ENCODE measurements around the gene FGFR2. TPM values are rescaled to one million over a fixed set of nuclear protein-coding genes. Genes with fewer than 3 reads are reported as not detected.

FGFR2 gene
- total and polyA plus RNA-seq, 9 donors = 0.42 to 18.2 (median 1.9) TPM

DNA sequence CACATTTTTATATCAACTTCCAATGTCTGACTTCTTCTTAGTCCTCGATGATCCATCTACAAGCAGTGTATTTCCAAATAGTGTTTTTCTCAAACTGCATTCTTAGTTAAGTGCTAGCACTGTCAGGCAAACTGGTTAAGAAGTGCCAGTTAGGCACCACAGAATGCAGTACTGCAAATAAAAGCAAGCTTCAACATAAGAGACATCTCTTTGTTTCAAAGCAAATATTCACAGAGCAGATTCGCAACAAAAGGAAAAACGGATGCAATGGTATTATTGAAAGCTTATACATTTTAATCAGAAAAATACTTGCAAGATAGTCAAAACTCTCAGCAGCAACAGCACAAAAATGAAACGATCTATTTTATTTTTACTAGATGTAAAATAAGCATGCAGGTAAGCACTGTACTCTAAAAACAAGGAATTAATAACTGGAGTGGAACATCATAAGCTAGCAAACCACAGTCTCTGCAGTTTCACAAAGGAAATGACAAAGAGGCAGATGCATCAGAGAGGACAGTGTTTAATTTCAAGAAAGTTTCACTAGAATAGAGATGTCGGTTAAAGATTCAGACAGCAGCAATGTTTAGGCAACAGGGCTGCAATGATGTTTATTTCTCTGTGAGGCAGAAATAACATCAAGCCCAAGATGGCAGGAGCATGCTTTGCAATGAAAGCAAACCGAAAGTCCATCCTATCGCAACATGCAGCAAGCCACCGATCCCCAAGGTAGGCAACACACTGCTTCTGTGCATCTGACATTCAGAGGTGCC lies 82.0 kb downstream of the FGFR2 start:
- H3K4me1 ChIP-seq (ENCODE audit: control insufficient read depth, insufficient read depth, low read length) = no peaks in the 10 kb centered on the region
- H3K36me3 ChIP-seq (ENCODE audit: control insufficient read depth, insufficient read depth, low read length) = no peaks in the 10 kb centered on the region
- WGBS (ENCODE audit: insufficient coverage) = 67% methylated on average over 1 of the region's 8 CpGs
- no peak overlapping the region for H3K4me3 ChIP-seq (ENCODE audit: low read length)
- H3K9me3 ChIP-seq (replicated peaks; ENCODE audit: control insufficient read depth, low read depth, low read length) = no peaks in the 10 kb centered on the region
- DNase-seq = no peak
- H3K27me3 ChIP-seq (ENCODE audit: control insufficient read depth, insufficient read depth, low read length) = peaks cover 13% of the 10 kb centered on the region
- H3K27ac ChIP-seq (ENCODE audit: low read length) = no peak overlapping the region

DNA sequence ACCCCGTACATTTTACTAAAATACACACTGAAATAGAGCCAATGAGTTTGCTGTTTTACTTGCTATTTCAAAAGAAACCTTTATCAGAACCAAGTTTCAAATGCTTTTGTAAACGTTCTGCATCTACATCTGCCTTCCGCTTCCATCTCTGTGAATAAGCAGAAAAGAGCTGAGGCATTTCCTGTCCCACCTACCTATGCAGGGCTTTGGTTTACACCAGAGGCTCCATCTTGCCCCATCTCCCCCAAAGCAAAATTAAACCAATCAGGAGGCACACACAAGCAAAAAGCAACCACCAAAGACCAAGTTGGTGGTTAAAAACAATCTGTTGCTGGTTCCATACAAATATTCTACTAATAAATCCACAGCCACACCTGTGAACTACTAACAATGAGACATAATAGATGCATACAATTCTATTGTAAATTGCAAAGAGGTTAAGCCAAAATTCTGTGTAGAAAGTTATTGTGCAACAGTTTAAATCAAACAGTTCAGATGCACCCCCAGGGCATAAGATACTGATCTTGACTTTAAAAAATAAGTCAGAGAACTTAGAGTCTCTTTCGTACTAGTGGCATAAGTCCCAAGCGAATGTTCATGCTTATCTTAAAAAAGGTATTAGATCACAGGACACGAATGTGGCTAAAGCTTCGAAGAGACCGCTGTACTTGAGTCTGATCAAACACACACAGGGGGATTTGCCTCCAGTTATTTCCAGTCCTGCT lies 83.9 kb downstream of the FGFR2 start:
- H3K27ac ChIP-seq (ENCODE audit: low read length) = no peak overlapping the region
- H3K9me3 ChIP-seq (replicated peaks; ENCODE audit: control insufficient read depth, low read depth, low read length) = no peaks in the 10 kb centered on the region
- H3K27me3 ChIP-seq (ENCODE audit: control insufficient read depth, insufficient read depth, low read length) = peaks cover 13% of the 10 kb centered on the region
- WGBS (ENCODE audit: insufficient coverage) = 82% methylated on average over 8 of the region's 8 CpGs
- no peak overlapping the region for H3K4me3 ChIP-seq (ENCODE audit: low read length)
- H3K36me3 ChIP-seq (ENCODE audit: control insufficient read depth, insufficient read depth, low read length) = no peaks in the 10 kb centered on the region
- DNase-seq = no peak
- no peaks in the 10 kb centered on the region for H3K4me1 ChIP-seq (ENCODE audit: control insufficient read depth, insufficient read depth, low read length)

DNA sequence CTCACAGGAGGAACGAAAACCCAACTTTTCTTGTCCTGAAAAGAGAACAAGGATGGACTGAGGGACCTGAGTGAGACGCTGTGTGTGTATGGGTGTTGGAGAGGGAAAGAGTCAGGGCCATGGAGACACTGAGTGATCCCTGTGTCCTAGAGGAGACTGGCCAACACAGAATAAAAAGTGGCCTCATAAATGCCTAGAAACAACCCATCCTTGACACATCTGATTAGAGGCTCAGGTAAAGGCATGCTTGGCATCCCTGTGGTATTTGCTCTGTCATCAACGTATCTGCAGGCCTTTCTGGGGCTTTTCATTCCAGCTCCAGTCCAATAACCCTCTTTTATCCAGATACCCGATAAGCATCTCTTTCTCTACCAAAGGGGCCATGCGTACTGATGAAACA lies 86.3 kb downstream of the FGFR2 start:
- H3K27me3 ChIP-seq (ENCODE audit: control insufficient read depth, insufficient read depth, low read length) = peaks cover 10% of the 10 kb centered on the region
- no peaks in the 10 kb centered on the region for H3K9me3 ChIP-seq (replicated peaks; ENCODE audit: control insufficient read depth, low read depth, low read length)
- 65% methylated on average over 2 of the region's 5 CpGs for WGBS (ENCODE audit: insufficient coverage)
- DNase-seq = no peak
- no peaks in the 10 kb centered on the region for H3K4me1 ChIP-seq (ENCODE audit: control insufficient read depth, insufficient read depth, low read length)
- H3K4me3 ChIP-seq (ENCODE audit: low read length) = no peak overlapping the region
- H3K36me3 ChIP-seq (ENCODE audit: control insufficient read depth, insufficient read depth, low read length) = no peaks in the 10 kb centered on the region
- H3K27ac ChIP-seq (ENCODE audit: low read length) = no peak overlapping the region

DNA sequence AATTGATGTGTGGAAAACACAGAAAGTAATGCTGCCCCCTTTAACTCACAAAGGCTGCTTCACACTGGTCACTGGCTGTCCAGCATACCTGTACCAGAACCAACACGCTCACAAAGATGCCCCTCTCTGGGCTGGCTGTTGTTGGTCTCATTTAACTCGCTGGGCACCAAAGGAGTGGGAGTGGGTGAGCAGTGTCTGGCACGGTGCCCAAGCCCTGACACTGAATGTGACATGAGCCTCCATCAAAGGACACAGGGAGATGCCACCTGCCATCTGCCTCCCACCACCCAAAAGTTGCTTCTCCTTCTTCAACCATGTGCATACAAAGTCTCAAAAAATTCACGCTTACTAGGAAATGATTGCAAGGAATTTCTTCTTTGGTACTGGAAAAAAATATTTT lies 86.8 kb downstream of the FGFR2 start:
- Histone ChIP-seq H3K27ac (ENCODE audit: low read length) (no peak overlapping the region), H3K4me1 (ENCODE audit: control insufficient read depth, insufficient read depth, low read length) (no peaks in the 10 kb centered on the region), H3K36me3 (ENCODE audit: control insufficient read depth, insufficient read depth, low read length) (no peaks in the 10 kb centered on the region), H3K27me3 (ENCODE audit: control insufficient read depth, insufficient read depth, low read length) (peaks cover 11% of the 10 kb centered on the region), H3K4me3 (ENCODE audit: low read length) (no peak overlapping the region), H3K9me3 (replicated peaks; ENCODE audit: control insufficient read depth, low read depth, low read length) (no peaks in the 10 kb centered on the region)
- 70% methylated on average over 2 of the region's 4 CpGs for WGBS (ENCODE audit: insufficient coverage)
- DNase-seq = no peak

DNA sequence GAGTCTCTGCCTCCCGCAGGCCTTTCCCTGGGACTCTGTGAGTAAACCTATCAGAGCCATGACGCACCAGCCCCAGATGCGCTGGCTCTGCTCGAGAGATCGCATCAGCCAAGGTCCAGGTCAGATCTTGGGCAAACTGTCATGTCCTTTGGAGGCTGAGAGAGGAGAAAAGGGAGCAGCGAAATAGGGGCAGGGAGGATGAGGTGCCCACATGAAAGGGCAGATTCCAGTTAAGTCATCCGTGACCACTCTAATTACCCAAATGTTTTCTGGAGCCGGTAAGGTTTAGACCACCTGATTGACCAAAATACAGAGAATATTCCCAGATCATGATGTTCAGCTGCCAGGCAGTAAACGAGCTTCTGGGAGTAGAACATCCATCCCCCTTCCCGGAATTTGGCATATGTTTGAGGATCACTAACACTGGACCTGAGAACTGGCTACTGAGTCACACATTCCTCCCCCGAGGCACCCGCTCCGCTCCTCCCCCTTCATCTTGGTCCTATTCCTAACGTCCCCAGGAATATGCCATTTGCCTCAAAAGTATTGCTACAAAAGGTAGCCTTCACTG lies 88.0 kb downstream of the FGFR2 start:
- no peak overlapping the region for H3K4me3 ChIP-seq (ENCODE audit: low read length)
- H3K4me1 ChIP-seq (ENCODE audit: control insufficient read depth, insufficient read depth, low read length) = no peaks in the 10 kb centered on the region
- no peak overlapping the region for H3K27ac ChIP-seq (ENCODE audit: low read length)
- no peaks in the 10 kb centered on the region for H3K36me3 ChIP-seq (ENCODE audit: control insufficient read depth, insufficient read depth, low read length)
- H3K27me3 ChIP-seq (ENCODE audit: control insufficient read depth, insufficient read depth, low read length) = peaks cover 21% of the 10 kb centered on the region
- no peaks in the 10 kb centered on the region for H3K9me3 ChIP-seq (replicated peaks; ENCODE audit: control insufficient read depth, low read depth, low read length)
- DNase-seq = no peak
- 76% methylated on average over 9 of the region's 14 CpGs for WGBS (ENCODE audit: insufficient coverage)

DNA sequence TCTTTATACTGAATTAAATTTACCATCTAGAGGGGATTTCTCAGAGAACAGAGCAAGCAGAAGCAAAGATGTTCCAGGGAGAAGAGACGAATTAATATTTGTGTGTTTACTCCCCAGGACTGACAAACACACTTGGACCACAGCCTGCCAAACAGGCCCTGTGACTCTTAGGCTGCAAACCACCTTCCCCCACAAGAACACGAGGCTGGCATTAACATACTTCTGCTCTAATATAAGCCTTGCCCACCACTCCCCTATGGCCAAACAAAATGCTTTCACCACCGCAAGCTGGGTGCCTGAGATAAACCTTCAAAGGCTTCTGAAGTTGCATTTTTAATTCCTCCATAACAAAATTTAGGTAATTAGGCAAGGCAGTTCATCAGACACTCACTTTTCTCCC lies 88.4 kb downstream of the FGFR2 start:
- Histone ChIP-seq H3K4me1 (ENCODE audit: control insufficient read depth, insufficient read depth, low read length) (no peaks in the 10 kb centered on the region), H3K27me3 (ENCODE audit: control insufficient read depth, insufficient read depth, low read length) (peaks cover 23% of the 10 kb centered on the region), H3K9me3 (replicated peaks; ENCODE audit: control insufficient read depth, low read depth, low read length) (no peaks in the 10 kb centered on the region), H3K36me3 (ENCODE audit: control insufficient read depth, insufficient read depth, low read length) (no peaks in the 10 kb centered on the region), H3K4me3 (ENCODE audit: low read length) (no peak overlapping the region), H3K27ac (ENCODE audit: low read length) (no peak overlapping the region)
- DNase-seq = no peak
- WGBS (ENCODE audit: insufficient coverage) = 75% methylated on average over 1 of the region's 3 CpGs

DNA sequence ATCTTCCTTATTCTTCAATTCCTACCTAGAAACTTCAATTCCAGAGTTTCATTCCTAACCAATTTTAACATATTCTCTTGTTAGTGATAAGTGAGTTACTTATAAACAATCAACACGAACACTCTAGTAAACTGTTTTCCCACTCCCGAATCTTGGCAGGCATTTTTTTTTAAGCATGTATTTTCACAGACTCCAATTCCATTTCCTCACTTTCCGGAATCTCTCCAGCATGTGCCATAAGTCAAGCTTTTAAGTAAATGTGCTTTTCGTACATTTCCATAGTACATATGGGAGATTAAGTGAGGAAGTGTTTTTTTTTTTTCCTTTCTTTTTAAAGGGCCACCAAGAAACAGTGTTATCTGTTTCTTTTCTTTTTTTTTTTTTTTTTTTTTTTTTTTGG lies 89.1 kb downstream of the FGFR2 start:
- no CpG with 5 or more reads among the region's 4 CpGs for WGBS (ENCODE audit: insufficient coverage)

DNA sequence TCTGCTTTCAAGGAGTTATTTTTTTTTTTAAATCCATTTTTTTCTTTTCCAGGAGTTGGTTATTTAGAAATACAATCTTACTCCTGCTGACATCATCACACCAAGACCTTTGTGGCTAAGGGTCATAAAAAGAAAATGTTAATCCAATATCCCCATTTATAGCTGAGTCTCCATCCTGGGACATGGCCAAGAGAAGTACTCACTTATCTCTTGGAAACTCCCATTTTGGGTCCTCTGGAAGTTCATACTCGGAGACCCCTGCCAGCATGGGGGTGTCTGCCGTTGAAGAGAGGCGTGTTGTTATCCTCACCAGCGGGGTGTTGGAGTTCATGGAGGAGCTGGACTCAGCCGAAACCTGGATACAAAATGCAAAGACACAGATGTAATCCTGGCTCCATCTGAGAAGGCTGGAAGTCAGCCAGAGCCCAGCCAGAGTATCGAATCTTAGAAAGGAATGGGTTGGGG lies 94.6 kb downstream of the FGFR2 start:
- DNase-seq = peak; percentile 17
- H3K4me3 ChIP-seq (ENCODE audit: low read length) = no peak overlapping the region
- no peaks in the 10 kb centered on the region for H3K9me3 ChIP-seq (replicated peaks; ENCODE audit: control insufficient read depth, low read depth, low read length)
- H3K27ac ChIP-seq (ENCODE audit: low read length) = no peak overlapping the region
- H3K27me3 ChIP-seq (ENCODE audit: control insufficient read depth, insufficient read depth, low read length) = peaks cover 54% of the 10 kb centered on the region
- WGBS (ENCODE audit: insufficient coverage) = 42% methylated on average over 5 of the region's 6 CpGs
- no peaks in the 10 kb centered on the region for H3K4me1 ChIP-seq (ENCODE audit: control insufficient read depth, insufficient read depth, low read length)
- no peaks in the 10 kb centered on the region for H3K36me3 ChIP-seq (ENCODE audit: control insufficient read depth, insufficient read depth, low read length)

More for the DNA sequence above, 89.1 kb downstream of the FGFR2 start:
- Histone ChIP-seq H3K4me3 (ENCODE audit: low read length) (no peak overlapping the region), H3K36me3 (ENCODE audit: control insufficient read depth, insufficient read depth, low read length) (no peaks in the 10 kb centered on the region), H3K4me1 (ENCODE audit: control insufficient read depth, insufficient read depth, low read length) (no peaks in the 10 kb centered on the region), H3K9me3 (replicated peaks; ENCODE audit: control insufficient read depth, low read depth, low read length) (no peaks in the 10 kb centered on the region), H3K27ac (ENCODE audit: low read length) (no peak overlapping the region), H3K27me3 (ENCODE audit: control insufficient read depth, insufficient read depth, low read length) (peaks cover 27% of the 10 kb centered on the region)
- peak; percentile 81 for DNase-seq

DNA sequence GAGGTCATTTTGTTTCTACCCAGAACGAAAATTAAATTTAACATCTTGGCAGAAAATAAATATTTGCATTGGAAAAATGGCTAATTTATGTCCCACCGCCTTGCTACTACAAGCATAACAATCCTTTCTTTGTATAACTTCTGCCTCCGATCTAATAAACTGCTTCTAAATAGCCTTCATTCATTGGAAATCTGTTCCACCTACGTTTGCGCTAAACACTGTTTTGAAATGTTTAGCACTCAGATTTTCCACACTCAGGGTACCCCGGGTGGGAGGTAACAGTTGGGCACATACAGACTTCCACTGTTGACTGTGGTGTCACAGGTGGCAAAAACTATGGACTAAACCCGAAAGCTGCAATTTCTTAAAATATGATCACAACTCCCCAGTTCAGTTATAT lies 96.4 kb downstream of the FGFR2 start:
- H3K4me3 ChIP-seq (ENCODE audit: low read length) = no peak overlapping the region
- WGBS (ENCODE audit: insufficient coverage) = 94% methylated on average over 2 of the region's 7 CpGs
- no peaks in the 10 kb centered on the region for H3K9me3 ChIP-seq (replicated peaks; ENCODE audit: control insufficient read depth, low read depth, low read length)
- H3K27ac ChIP-seq (ENCODE audit: low read length) = no peak overlapping the region
- H3K36me3 ChIP-seq (ENCODE audit: control insufficient read depth, insufficient read depth, low read length) = no peaks in the 10 kb centered on the region
- DNase-seq = no peak
- no peaks in the 10 kb centered on the region for H3K4me1 ChIP-seq (ENCODE audit: control insufficient read depth, insufficient read depth, low read length)
- H3K27me3 ChIP-seq (ENCODE audit: control insufficient read depth, insufficient read depth, low read length) = peaks cover 55% of the 10 kb centered on the region

DNA sequence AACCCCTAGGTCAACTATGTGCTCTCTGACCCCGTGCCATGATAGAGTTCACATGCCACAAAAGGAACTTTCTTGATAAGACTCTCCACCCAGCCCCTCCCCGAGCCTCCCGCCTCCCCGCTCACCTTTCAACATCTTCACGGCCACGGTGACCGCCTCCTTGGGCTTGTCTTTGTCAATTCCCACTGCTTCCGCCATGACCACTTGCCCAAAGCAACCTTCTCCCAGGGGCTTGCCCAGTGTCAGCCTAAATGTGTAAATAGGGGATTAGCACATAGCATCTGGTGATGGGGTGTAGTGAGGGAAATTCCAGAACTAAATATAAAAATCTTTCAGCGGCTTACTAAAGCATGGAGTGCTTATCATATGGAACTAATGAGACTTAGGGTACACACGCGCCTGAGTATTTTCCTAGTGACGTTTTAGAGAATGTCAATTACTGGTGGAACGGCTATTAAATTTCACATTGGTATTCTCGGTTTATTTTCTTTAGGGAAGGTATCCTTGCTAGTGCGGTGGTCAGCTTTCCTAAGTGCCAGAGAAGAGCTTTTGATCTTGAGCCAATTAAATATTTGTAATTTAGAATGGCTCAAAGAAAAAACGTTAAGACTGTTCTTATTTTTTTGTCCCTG lies 97.4 kb downstream of the FGFR2 start:
- no peaks in the 10 kb centered on the region for H3K36me3 ChIP-seq (ENCODE audit: control insufficient read depth, insufficient read depth, low read length)
- H3K4me3 ChIP-seq (ENCODE audit: low read length) = no peak overlapping the region
- no peaks in the 10 kb centered on the region for H3K4me1 ChIP-seq (ENCODE audit: control insufficient read depth, insufficient read depth, low read length)
- no peak for DNase-seq
- no peak overlapping the region for H3K27ac ChIP-seq (ENCODE audit: low read length)
- H3K27me3 ChIP-seq (ENCODE audit: control insufficient read depth, insufficient read depth, low read length) = peaks cover 56% of the 10 kb centered on the region
- WGBS (ENCODE audit: insufficient coverage) = 67% methylated on average over 6 of the region's 16 CpGs
- H3K9me3 ChIP-seq (replicated peaks; ENCODE audit: control insufficient read depth, low read depth, low read length) = no peaks in the 10 kb centered on the region

All from muscle of leg (tissue), 11 donors.